Measurements from ENCODE around the gene DYNLT1. TPM values are rescaled to one million over a fixed set of nuclear protein-coding genes. Genes with fewer than 3 reads are reported as not detected.

The DYNLT1 gene
- total and polyA plus RNA-seq, 2 of the 4 experiments (the other 2 are of a cell fraction), result 235 to 349 TPM

GRCh38 chr6:158654498-158654897 is 10.0 kb upstream of the DYNLT1 start:
- Histone ChIP-seq H3K4ac (ENCODE audit: low read depth, low read length) (peak overlapping the region; percentile 90), H3K18ac (ENCODE audit: low read depth, low read length) (peak overlapping the region; percentile 88), H2BK120ac (ENCODE audit: low read depth, low read length) (peak overlapping the region; percentile 94), H4K5ac (ENCODE audit: low read depth, low read length) (peak overlapping the region; percentile 83), H3K4me3 (ENCODE audit: insufficient read depth, low read depth, low read length) (no peak overlapping the region), H3K9me1 (ENCODE audit: insufficient read depth, low read length) (peaks cover 13% of the 10 kb centered on the region), H3K79me1 (ENCODE audit: low read depth in 1 of 2, low read length in 2 of 2) (0 out of 4 replicates have a peak, but pooled peaks cover 0 to 20% of the 10 kb centered on the region in 2 experiments), H3K9me3 (ENCODE audit: control insufficient read depth, insufficient read depth, low read length) (no peaks in the 10 kb centered on the region), H2AK5ac (ENCODE audit: low read depth, low read length) (peak overlapping the region; percentile 97), H2BK20ac (ENCODE audit: low read depth, low read length) (peak overlapping the region; percentile 95), H3K23ac (ENCODE audit: low read depth, low read length) (peak overlapping the region; percentile 88), H4K8ac (ENCODE audit: low read depth in 2 of 2, low read length in 2 of 2) (peak overlapping the region; percentile 84 to 89), H2BK5ac (ENCODE audit: low read depth, low read length, poor library complexity, severe bottlenecking) (peak overlapping the region; percentile 90), H3K56ac (ENCODE audit: extremely low read depth, insufficient read depth, low read length) (peak overlapping the region; percentile 88), H2BK15ac (ENCODE audit: low read depth, low read length) (peak overlapping the region; percentile 91), H4K20me1 (ENCODE audit: insufficient read depth, low read length) (no peaks in the 10 kb centered on the region), H3K9ac (ENCODE audit: low read depth, low read length) (peak overlapping the region; percentile 34), H3K27me3 (ENCODE audit: control insufficient read depth, insufficient read depth, low read length) (no peaks in the 10 kb centered on the region), H3K4me1 (ENCODE audit: control insufficient read depth, insufficient read depth, low read length) (peaks cover 29% of the 10 kb centered on the region), H3K27ac (ENCODE audit: insufficient read depth, low read length) (peak overlapping the region; percentile 93), H3K36me3 (ENCODE audit: control insufficient read depth, insufficient read depth, low read length) (no peaks in the 10 kb centered on the region), H2AK9ac (replicated peaks; ENCODE audit: low read depth, low read length, poor library complexity) (peak overlapping the region; percentile 83), H3K4me2 (ENCODE audit: low read depth, low read length) (peak overlapping the region; percentile 30), H3K14ac (replicated peaks; ENCODE audit: low read depth, low read length) (peak overlapping the region; percentile 80), H2AFZ (replicated peaks; ENCODE audit: low read length, poor library complexity) (peak overlapping the region; percentile 81), H4K91ac (ENCODE audit: insufficient read depth, low read depth, low read length) (peak overlapping the region; percentile 98)
- in situ Hi-C loops (cut with MboI; ENCODE audit: low sequenced_read_pairs) (no loop called here), dilution Hi-C loops (cut with HindIII; ENCODE audit: low sequenced_read_pairs, unreplicated experiment) (no loop called here), intact Hi-C loops (cut with micrococcal nuclease) (no loop called here)
- DNase-seq (peak; percentile 94), ATAC-seq (ENCODE audit: low read depth) (peak; percentile 89)
- BruUV-seq (replicated peaks), result no TSS peak
- ChIA-PET POLR2A (ENCODE audit: unreplicated experiment) (interaction anchor here (0.6 to 0.9 kb wide), 2 partner anchors 10 to 389 kb away, joined by 3 read pairs; partner anchors contain the start of gene DYNLT1), CTCF (no interaction called here)
- TF ChIP-seq RAD21 (IDR thresholded peaks at IDR 0.05; ENCODE audit: low read length) (no peak; the same call in 1 of the 2 replicates), FOS (IDR thresholded peaks at IDR 0.05; ENCODE audit: low read depth, low read length) (peak; percentile 80), BHLHE40 (IDR thresholded peaks at IDR 0.05; ENCODE audit: low read depth, low read length) (peak; percentile 75), RFX5 (IDR thresholded peaks at IDR 0.05; ENCODE audit: low read depth, low read length) (no peak), MAFK (IDR thresholded peaks at IDR 0.05; ENCODE audit: low read depth, low read length) (no peak), MAZ (IDR thresholded peaks at IDR 0.05; ENCODE audit: borderline replicate concordance, low read depth, low read length) (peak; percentile 63), SMC3 (IDR thresholded peaks at IDR 0.05; ENCODE audit: low read depth, low read length) (no peak), CEBPB (IDR thresholded peaks at IDR 0.05; ENCODE audit: low read depth, low read length) (no peak), MXI1 (IDR thresholded peaks at IDR 0.05; ENCODE audit: borderline replicate concordance, low read depth, low read length) (peak; percentile 88), RCOR1 (IDR thresholded peaks at IDR 0.05; ENCODE audit: insufficient replicate concordance, low read length) (no peak), NFE2L2 (IDR thresholded peaks at IDR 0.05; ENCODE audit: low read depth, low read length) (peak; percentile 28; the same call in 1 of the 2 replicates), POLR2A (IDR thresholded peaks at IDR 0.05; ENCODE audit: low read depth, low read length) (no peak; the same call in 1 of the 2 replicates), CHD1 (IDR thresholded peaks at IDR 0.05; ENCODE audit: low read depth, low read length) (no peak; the same call in 1 of the 2 replicates)
- TF ChIP-seq, protein P1, sequence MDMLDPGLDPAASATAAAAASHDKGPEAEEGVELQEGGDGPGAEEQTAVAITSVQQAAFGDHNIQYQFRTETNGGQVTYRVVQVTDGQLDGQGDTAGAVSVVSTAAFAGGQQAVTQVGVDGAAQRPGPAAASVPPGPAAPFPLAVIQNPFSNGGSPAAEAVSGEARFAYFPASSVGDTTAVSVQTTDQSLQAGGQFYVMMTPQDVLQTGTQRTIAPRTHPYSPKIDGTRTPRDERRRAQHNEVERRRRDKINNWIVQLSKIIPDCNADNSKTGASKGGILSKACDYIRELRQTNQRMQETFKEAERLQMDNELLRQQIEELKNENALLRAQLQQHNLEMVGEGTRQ (IDR thresholded peaks at IDR 0.05; ENCODE audit: low read depth, low read length), result peak; percentile 90
- TF ChIP-seq, protein P2, sequence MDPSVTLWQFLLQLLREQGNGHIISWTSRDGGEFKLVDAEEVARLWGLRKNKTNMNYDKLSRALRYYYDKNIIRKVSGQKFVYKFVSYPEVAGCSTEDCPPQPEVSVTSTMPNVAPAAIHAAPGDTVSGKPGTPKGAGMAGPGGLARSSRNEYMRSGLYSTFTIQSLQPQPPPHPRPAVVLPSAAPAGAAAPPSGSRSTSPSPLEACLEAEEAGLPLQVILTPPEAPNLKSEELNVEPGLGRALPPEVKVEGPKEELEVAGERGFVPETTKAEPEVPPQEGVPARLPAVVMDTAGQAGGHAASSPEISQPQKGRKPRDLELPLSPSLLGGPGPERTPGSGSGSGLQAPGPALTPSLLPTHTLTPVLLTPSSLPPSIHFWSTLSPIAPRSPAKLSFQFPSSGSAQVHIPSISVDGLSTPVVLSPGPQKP (IDR thresholded peaks at IDR 0.05; ENCODE audit: borderline replicate concordance, low read depth, low read length), result no peak
- TF ChIP-seq, protein P3, sequence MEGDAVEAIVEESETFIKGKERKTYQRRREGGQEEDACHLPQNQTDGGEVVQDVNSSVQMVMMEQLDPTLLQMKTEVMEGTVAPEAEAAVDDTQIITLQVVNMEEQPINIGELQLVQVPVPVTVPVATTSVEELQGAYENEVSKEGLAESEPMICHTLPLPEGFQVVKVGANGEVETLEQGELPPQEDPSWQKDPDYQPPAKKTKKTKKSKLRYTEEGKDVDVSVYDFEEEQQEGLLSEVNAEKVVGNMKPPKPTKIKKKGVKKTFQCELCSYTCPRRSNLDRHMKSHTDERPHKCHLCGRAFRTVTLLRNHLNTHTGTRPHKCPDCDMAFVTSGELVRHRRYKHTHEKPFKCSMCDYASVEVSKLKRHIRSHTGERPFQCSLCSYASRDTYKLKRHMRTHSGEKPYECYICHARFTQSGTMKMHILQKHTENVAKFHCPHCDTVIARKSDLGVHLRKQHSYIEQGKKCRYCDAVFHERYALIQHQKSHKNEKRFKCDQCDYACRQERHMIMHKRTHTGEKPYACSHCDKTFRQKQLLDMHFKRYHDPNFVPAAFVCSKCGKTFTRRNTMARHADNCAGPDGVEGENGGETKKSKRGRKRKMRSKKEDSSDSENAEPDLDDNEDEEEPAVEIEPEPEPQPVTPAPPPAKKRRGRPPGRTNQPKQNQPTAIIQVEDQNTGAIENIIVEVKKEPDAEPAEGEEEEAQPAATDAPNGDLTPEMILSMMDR (conservative IDR thresholded peaks at IDR 0.05; ENCODE audit: low read depth, low read length), result no peak
- WGBS, 2 experiments (ENCODE audit: extremely low coverage in 2 of 2, insufficient read length in 1 of 2), result no CpG with 5 or more reads among the region's 6 CpGs

Measured in IMR-90 (cell line).